Central memory CD8-positive, alpha-beta T cell (primary cell): ENCODE measurements around the gene MAP6D1.
"Not testable (repeated sequence)": the region's sequence is repeated elsewhere in the genome, so short reads cannot be mapped to it uniquely, and the experiment has no call there.

ENCODE experiments used
- ATAC-seq: fragments of 150-1000 bp; cut with Tn5 transposase; replicated peaks from 2 replicates; pipeline ENCODE4 v1.10.0; 2022; ENCODE audit warnings: mild to moderate bottlenecking, moderate FRiP score, moderate number of reproducible peaks; ENCODE audit not compliant: poor library complexity, severe bottlenecking; ENCODE audit errors: extremely low read depth
- DNase-seq, 2 donors: peaks; one replicate each; pipeline ENCODE4 v3.0.0; 2021; ENCODE audit warnings: low spot score in 2 of 2
- H3K27ac Mint-ChIP-seq: one replicate; pipeline ENCODE4 v1.8.0; 2022; ENCODE audit warnings: low read depth, mild to moderate bottlenecking, moderate library complexity, mixed read lengths
- H3K27me3 Mint-ChIP-seq: one replicate; pipeline ENCODE4 v1.8.0; 2022; ENCODE audit warnings: mixed read lengths
- H3K36me3 Mint-ChIP-seq: one replicate; pipeline ENCODE4 v1.8.0; 2022; ENCODE audit warnings: mild to moderate bottlenecking, moderate library complexity, mixed read lengths; ENCODE audit not compliant: insufficient read depth
- H3K4me1 Mint-ChIP-seq: one replicate; pipeline ENCODE4 v1.8.0; 2022; ENCODE audit warnings: mixed read lengths
- H3K4me3 Mint-ChIP-seq: one replicate; pipeline ENCODE4 v1.8.0; 2022; ENCODE audit warnings: mild to moderate bottlenecking, moderate library complexity, mixed read lengths
- H3K9me3 Mint-ChIP-seq: one replicate; pipeline ENCODE4 v1.8.0; 2022; ENCODE audit warnings: mixed read lengths

The MAP6D1 gene

GRCh38 chr3:183781246-183781645, 44.1 kb downstream of the MAP6D1 start:
- DNase-seq (no peak), ATAC-seq (no peak)
- H3K4me1 Mint-ChIP-seq: no peaks in the 10 kb centered on the region
- H3K36me3 Mint-ChIP-seq: peaks cover 64% of the 10 kb centered on the region
- no peak overlapping the region for H3K27ac Mint-ChIP-seq
- no peaks in the 10 kb centered on the region for H3K9me3 Mint-ChIP-seq
- no peak overlapping the region for H3K4me3 Mint-ChIP-seq
- H3K27me3 Mint-ChIP-seq: no peaks in the 10 kb centered on the region

- peaks cover 66% of the 10 kb centered on the region for H3K36me3 Mint-ChIP-seq
Measured at GRCh38 chr3:183779896-183780465, 45.4 kb downstream of the MAP6D1 start.

GRCh38 chr3:183777016-183777618, 48.3 kb downstream of the MAP6D1 start:
- Mint-ChIP-seq H3K9me3 (no peaks in the 10 kb centered on the region), H3K4me3 (no peak overlapping the region), H3K36me3 (peaks cover 60% of the 10 kb centered on the region), H3K4me1 (no peaks in the 10 kb centered on the region), H3K27ac (no peak overlapping the region), H3K27me3 (no peaks in the 10 kb centered on the region)
- no peak for ATAC-seq
- no peak for DNase-seq

More at GRCh38 chr3:183779896-183780465, 45.4 kb downstream of the MAP6D1 start:
- DNase-seq: no peak
- H3K27me3 Mint-ChIP-seq: no peaks in the 10 kb centered on the region
- no peak for ATAC-seq
- no peak overlapping the region for H3K27ac Mint-ChIP-seq
- no peak overlapping the region for H3K4me3 Mint-ChIP-seq
- H3K4me1 Mint-ChIP-seq: no peaks in the 10 kb centered on the region
- no peaks in the 10 kb centered on the region for H3K9me3 Mint-ChIP-seq

- H3K36me3 Mint-ChIP-seq: peaks cover 57% of the 10 kb centered on the region
- DNase-seq, ATAC-seq, H3K27me3 Mint-ChIP-seq, H3K27ac Mint-ChIP-seq, H3K4me1 Mint-ChIP-seq, H3K9me3 Mint-ChIP-seq, H3K4me3 Mint-ChIP-seq: not testable (repeated sequence)
Measured at GRCh38 chr3:183776451-183776850, 48.9 kb downstream of the MAP6D1 start.

- no peak for ATAC-seq
- H3K4me3 Mint-ChIP-seq: no peak overlapping the region
- H3K9me3 Mint-ChIP-seq: no peaks in the 10 kb centered on the region
- no peaks in the 10 kb centered on the region for H3K27me3 Mint-ChIP-seq
- H3K27ac Mint-ChIP-seq: no peak overlapping the region
- DNase-seq: no peak
- no peaks in the 10 kb centered on the region for H3K4me1 Mint-ChIP-seq
- H3K36me3 Mint-ChIP-seq: peaks cover 53% of the 10 kb centered on the region
Measured at GRCh38 chr3:183775781-183776180, 49.6 kb downstream of the MAP6D1 start.

- no peaks in the 10 kb centered on the region for H3K9me3 Mint-ChIP-seq
- no peak overlapping the region for H3K27ac Mint-ChIP-seq
- H3K27me3 Mint-ChIP-seq: no peaks in the 10 kb centered on the region
Measured at GRCh38 chr3:183774631-183775030, 50.7 kb downstream of the MAP6D1 start.

GRCh38 chr3:183769453-183769852, 55.9 kb downstream of the MAP6D1 start:
- ATAC-seq: no peak

More at GRCh38 chr3:183774631-183775030, 50.7 kb downstream of the MAP6D1 start:
- ATAC-seq (no peak), DNase-seq (no peak)
- Mint-ChIP-seq H3K4me1 (no peaks in the 10 kb centered on the region), H3K4me3 (no peak overlapping the region), H3K36me3 (peaks cover 47% of the 10 kb centered on the region)

GRCh38 chr3:183768114-183768513, 57.3 kb downstream of the MAP6D1 start:
- peaks cover 12% of the 10 kb centered on the region for H3K4me1 Mint-ChIP-seq
- ATAC-seq: no peak
- H3K27ac Mint-ChIP-seq: no peak overlapping the region
- H3K27me3 Mint-ChIP-seq: no peaks in the 10 kb centered on the region
- peaks cover 12% of the 10 kb centered on the region for H3K36me3 Mint-ChIP-seq
- no peaks in the 10 kb centered on the region for H3K9me3 Mint-ChIP-seq
- H3K4me3 Mint-ChIP-seq: no peak overlapping the region
- DNase-seq: no peak

More at GRCh38 chr3:183769453-183769852, 55.9 kb downstream of the MAP6D1 start:
- Mint-ChIP-seq H3K27me3 (no peaks in the 10 kb centered on the region), H3K4me3 (no peak overlapping the region), H3K4me1 (peaks cover 12% of the 10 kb centered on the region), H3K9me3 (no peaks in the 10 kb centered on the region), H3K27ac (no peak overlapping the region), H3K36me3 (peaks cover 10% of the 10 kb centered on the region)
- DNase-seq: no peak

GRCh38 chr3:183766745-183767606, 58.4 kb downstream of the MAP6D1 start:
- peak; percentile 49 to 53 for DNase-seq
- Mint-ChIP-seq H3K4me3 (no peak overlapping the region), H3K27ac (no peak overlapping the region), H3K4me1 (peaks cover 12% of the 10 kb centered on the region), H3K36me3 (peaks cover 16% of the 10 kb centered on the region), H3K27me3 (no peaks in the 10 kb centered on the region), H3K9me3 (no peaks in the 10 kb centered on the region)
- peak; percentile 65 for ATAC-seq

- Mint-ChIP-seq H3K27me3 (no peaks in the 10 kb centered on the region), H3K9me3 (no peaks in the 10 kb centered on the region), H3K4me3 (no peak overlapping the region), H3K36me3 (peaks cover 17% of the 10 kb centered on the region), H3K4me1 (peaks cover 12% of the 10 kb centered on the region), H3K27ac (no peak overlapping the region)
- no peak for DNase-seq
- no peak for ATAC-seq
Measured at GRCh38 chr3:183766107-183766506, 59.3 kb downstream of the MAP6D1 start.
